Measurements from ENCODE around the gene PCDHB6.

DNA sequence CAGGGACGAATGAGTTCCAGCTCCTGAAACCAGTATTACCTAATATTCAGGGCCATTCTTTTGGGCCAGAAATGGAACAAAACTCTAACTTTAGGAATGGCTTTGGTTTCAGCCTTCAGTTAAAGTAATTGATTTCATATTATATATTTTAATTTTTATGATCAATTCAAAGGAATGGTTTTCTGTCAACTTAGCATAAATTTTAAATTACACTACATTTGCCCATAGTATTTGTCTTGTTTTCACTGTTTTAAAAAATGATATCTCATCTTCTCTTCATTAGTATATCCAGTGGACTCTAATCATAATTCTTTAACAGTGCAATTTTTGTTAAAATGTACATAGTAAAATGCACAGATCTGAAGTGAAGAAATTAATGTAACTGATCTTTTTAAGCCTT, 30.5 kb downstream of the PCDHB6 start:
- TF ChIP-seq POLR2AphosphoS5 (IDR thresholded peaks at IDR 0.05; ENCODE audit: low read depth) (no peak), CTCF (IDR thresholded peaks at IDR 0.05; ENCODE audit: insufficient read depth, low read length) (no peak), REST (IDR thresholded peaks at IDR 0.05; ENCODE audit: insufficient replicate concordance, low read depth) (no peak)
